ENCODE data around the gene ANKRD11.

Gene ANKRD11

DNA sequence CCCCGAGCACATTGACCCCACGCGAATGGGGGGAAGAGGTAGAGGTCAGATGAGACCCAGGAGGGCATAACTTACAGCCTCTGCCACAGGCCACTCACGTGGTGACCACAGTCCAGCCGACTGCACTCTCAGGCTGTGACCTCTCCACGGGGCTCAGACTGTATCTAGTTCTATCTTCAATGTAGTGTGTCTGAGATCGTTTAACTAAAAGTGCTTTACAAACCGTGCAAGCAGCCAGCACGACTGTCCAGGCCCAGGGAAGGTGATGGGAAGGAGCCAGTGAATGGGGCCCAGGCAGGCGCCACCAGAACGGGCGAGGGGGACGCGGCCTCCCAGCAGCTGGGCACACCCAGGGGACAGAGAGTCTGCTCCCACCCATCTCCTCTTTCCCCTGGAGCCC is 108.6 kb downstream of the ANKRD11 start:
- in situ Hi-C loops (cut with HindIII; ENCODE audit: low pct_ligation_motif_present, low pct_unique_long_range_greater_than_20kb, low sequenced_read_pairs) = no loop called here
- DNase-seq = no peak

DNA sequence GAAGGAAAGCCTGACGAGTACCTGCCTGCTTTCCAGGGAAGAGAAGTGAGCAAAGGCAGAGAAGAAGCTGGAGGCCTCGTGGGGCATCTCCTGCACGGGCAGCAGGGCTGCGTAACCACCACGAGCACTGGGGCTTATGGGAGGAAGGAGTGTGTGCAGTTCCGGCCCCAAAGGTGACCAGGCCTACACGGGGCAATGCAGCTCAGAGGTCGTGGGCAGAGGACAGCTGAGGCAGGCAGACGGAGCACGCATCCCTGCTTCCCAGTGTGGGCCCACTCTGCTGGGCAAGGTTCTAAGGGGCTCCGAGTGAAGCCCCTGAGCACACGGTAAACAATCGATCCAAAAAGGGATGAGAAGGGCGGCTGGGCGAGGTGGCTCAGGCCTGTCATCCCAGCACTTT is 109.7 kb downstream of the ANKRD11 start:
- in situ Hi-C loops (cut with HindIII; ENCODE audit: low pct_ligation_motif_present, low pct_unique_long_range_greater_than_20kb, low sequenced_read_pairs) = no loop called here

DNA sequence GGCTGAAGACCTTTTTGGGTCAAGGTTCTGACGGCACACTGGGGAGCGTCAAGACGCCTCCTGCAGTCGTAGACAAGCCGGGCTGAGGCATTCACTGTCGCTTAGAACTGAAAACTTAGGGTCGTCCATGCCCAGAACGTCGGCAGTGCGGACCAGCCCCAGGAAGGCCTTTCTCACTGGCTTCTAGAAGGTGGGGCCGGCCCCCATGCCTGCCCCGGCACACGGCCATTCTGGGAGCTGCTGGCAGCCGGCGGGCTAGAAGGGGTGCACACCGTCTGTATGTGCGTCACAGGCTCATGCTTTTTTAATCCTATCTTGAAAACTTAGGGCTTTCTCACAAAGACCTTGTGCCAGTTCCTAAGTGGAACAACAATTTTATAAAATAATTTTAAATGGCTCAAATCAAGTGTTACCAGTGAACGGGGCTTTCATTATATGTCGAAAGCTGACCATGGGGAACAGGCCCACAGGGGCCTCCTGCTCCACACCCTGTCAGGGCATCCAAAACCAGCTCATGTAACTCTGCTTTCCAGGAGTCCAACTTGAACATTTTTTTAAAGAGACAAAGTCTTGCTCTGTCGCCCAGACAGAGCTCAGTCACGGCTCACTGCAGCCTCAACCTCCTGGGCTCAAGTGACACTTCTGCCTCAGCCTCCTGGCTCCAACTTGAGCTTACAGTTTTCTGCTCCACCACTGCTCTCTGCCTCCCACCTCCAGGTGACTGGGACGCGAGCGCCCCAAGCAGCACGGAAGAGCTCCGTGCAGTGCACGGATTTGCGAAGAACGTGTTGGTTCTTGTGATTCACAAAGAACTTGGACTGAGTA is 111.2 kb downstream of the ANKRD11 start:
- DNase-seq = peak; percentile 49
- in situ Hi-C loops (cut with HindIII; ENCODE audit: low pct_ligation_motif_present, low pct_unique_long_range_greater_than_20kb, low sequenced_read_pairs) = no loop called here

More for the DNA sequence above, 109.7 kb downstream of the ANKRD11 start:
- no peak for DNase-seq

DNA sequence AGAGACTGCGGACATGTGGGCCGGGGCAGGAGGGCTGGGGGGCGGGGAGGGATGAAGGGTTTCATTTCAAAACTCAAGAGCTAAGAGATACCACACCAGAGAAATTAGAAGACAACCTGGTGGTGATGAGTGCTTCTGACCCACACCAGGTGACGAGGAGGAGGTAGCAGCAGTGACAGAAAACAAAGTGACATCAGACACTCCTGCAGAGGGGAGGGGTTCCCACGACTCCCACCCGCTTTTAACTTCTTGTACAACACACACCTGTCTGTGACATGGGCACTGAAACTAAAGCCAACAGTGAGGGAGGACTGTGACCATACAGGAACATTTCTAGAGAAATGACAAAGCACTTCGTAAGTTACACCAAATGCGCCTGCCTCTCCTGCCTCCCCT is 112.9 kb downstream of the ANKRD11 start:
- DNase-seq = no peak
- in situ Hi-C loops (cut with HindIII; ENCODE audit: low pct_ligation_motif_present, low pct_unique_long_range_greater_than_20kb, low sequenced_read_pairs) = no loop called here

DNA sequence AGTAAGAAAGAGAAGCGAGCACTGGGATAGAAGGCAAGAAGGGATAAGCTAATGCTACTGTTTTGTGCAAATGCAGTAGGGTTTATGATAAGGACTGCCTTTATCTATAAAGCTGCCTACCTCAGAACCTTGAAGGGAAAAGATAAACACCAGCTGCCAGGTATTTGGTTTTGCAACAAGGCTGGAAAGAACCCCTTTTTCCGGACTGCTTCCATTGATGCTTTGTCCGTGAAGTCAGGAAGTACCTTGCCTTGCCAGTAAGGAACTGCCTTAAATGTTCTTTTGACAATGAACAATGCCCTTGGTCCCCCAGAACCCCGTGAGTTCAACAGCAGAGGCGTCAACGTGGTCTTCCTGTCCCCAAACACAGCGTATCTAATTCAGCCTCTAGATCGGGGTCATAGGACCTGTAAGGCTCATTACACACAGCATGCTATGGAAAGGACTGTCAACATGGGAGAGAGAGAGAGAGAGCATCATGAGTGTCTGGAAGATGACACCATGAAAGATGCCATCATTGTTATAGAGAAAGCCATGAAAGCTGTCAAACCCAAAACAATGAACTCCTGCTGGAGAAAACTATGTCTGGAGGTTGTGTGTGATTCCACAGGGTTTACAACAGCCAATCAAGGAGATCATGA is 113.4 kb downstream of the ANKRD11 start:
- DNase-seq = no peak
- in situ Hi-C loops (cut with HindIII; ENCODE audit: low pct_ligation_motif_present, low pct_unique_long_range_greater_than_20kb, low sequenced_read_pairs) = no loop called here

DNA sequence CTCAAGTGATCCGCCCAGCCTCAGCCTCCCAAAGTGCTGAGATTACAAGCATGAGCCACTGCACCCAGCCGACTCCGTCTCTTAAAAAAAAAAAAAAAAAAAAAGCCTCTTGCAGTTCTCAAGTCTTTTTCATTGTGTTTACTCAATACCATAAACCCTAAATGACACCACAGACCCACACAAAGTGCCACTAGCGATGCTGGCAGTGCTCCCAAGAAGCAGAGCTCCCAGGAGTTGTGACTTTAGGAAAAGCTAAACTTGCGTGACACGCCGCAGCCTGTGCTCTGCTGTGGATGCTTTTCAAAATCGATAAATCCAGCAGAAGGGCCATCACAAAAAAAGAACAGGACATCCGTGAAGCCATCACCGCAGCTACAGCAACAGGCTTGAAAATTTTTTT is 114.7 kb downstream of the ANKRD11 start:
- no peak for DNase-seq
- in situ Hi-C loops (cut with HindIII; ENCODE audit: low pct_ligation_motif_present, low pct_unique_long_range_greater_than_20kb, low sequenced_read_pairs) = no loop called here

DNA sequence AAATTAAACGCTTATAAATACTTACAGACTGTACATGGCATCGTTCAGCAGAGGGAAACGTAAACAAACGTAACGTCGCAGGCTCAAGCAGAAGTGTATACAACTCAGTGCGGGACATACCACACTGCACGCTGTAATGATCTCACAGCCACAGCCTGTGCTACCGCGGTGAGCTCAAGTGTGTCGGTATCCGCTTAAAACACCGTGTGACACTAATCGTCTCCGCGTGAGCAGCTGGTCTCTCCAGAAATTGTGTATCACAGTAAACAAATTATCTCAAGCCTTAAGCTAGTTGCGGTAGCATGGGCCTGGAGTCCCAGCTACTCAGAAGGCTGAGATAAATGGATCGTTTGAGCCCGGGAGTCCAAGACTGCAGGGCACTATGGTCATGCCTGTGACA is 115.3 kb downstream of the ANKRD11 start:
- no peak for DNase-seq
- in situ Hi-C loops (cut with HindIII; ENCODE audit: low pct_ligation_motif_present, low pct_unique_long_range_greater_than_20kb, low sequenced_read_pairs) = no loop called here

DNA sequence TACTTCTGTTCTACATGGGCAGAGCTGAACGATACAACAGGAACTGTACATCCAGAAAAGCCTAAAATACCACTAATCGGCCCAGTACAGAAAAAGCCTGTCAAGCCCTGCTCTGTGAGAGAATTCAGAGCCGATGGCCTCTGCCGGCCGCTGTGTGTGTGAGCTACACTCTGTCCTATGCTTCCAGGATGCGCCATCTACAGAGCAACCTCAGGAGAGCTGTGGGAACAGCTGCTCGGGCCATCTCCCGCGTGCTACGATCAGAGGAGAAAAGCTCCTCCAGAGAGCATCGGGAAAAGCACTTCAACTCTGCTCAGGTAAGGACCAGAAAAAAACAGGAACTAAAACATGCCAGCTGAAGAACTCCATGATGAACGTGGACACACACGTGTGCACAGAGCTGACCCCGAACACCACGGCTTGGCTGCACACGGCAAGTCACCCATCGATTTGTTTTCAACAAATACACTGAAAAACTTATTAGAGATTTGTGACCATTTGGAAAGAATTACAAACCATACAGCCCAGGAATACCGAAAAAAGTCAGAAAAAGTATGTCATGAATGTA is 115.9 kb downstream of the ANKRD11 start:
- DNase-seq = no peak
- in situ Hi-C loops (cut with HindIII; ENCODE audit: low pct_ligation_motif_present, low pct_unique_long_range_greater_than_20kb, low sequenced_read_pairs) = no loop called here

DNA sequence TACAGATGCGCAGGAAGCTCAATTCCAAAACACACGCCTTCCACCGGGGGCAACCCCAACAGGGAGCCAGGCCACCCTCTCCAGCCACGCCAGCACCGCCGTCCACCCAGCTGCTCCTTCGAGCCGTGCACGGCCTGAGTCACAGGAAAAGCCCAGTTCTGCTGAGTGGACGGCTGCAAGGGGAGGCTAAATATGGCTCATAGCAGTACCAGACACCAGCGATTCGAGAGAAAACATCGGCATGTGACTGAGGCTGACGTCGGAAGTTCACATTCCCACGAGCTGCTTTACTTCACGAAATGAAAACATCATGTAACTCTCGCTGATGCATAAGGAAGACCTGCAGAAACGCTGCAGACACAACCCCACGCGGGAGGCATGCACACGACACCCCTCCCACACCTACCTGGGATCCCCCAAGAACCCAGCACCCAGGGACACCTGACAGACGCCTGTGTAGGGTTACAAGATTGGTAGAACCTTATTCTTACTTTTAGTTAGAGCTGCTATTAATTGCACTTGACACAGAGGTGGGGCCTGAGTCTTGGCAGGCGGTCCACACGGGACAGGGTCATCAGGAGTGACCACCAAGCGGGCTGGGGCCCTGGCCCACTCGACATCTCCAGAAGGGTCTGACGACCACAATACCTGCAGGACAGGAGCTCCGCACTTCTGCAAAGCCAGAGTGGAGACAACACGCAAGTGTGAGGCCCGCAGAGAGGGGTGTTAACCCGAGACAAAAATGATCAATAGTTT is 116.8 kb downstream of the ANKRD11 start:
- in situ Hi-C loops (cut with HindIII; ENCODE audit: low pct_ligation_motif_present, low pct_unique_long_range_greater_than_20kb, low sequenced_read_pairs) = no loop called here

DNA sequence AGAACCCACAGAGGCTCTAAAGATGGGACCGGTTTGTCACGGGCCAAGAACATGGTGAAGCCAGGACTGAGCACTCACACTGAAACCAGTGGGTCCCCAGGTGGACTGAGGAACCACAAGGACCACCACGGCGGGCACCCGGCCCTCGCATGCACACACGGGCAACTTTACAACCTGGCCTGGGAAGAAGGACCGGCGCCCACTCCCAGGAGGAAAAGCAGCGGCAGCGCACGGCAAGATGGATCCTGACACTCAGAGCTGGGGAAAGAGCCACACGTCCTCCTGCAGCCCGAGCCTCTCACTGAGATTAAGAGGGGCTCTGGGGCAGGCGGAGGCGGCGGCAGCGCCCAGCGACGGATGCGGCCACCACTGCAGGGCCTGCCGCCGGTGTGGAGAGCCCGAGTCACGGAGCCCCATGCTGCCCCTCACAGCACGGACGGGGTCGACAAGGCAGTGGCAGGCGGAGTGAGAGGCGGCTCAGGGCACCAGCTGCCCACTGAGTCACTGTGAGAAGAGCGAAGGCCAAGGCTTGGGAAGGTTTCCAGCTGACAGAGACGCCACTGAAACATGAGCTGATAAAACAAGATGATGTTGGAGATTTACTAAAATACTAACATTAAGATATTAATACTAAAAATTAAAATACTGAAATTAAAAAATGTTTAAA is 118.3 kb downstream of the ANKRD11 start:
- in situ Hi-C loops (cut with HindIII; ENCODE audit: low pct_ligation_motif_present, low pct_unique_long_range_greater_than_20kb, low sequenced_read_pairs) = no loop called here
- no peak for DNase-seq

More for the DNA sequence above, 116.8 kb downstream of the ANKRD11 start:
- no peak for DNase-seq

DNA sequence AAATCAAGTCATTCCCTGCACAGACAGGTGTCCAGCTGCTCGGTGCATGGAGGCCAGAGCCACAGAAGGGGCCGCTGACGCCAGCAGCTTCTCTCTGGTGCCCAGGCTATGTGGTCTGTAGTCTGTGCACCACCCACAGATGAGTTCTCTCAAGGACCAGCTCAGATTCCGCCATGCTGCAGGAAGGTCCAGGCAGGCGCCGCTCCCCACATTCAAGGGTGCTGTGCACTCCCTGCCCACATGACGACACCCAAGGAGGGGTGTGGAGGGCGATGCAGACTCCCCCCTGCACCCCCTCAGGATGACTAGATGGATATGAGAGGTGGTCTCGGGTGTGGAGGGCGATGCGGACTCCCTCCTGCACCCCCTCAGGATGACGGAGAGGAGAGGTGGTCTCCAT is 119.0 kb downstream of the ANKRD11 start:
- DNase-seq = no peak
- in situ Hi-C loops (cut with HindIII; ENCODE audit: low pct_ligation_motif_present, low pct_unique_long_range_greater_than_20kb, low sequenced_read_pairs) = no loop called here

DNA sequence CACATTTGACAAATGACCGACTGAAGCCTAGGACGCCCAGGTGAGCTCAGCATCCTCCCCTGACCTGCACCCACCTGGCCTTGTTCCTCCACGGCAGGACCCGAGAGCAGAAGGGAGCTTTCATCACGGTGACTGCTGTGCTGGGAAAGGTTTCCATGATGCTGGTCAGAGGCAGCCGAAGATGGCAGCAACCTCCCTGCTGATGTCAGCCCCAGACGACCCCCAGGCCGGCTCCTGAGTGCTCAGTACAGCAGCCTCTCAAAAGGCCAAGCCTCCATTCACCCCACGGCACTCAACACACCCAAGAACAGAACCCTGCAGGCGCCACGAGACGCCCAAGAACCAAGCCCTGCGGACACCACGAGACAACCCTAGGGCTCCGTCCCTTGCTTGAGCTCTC is 119.8 kb downstream of the ANKRD11 start:
- DNase-seq = no peak
- in situ Hi-C loops (cut with HindIII; ENCODE audit: low pct_ligation_motif_present, low pct_unique_long_range_greater_than_20kb, low sequenced_read_pairs) = no loop called here

DNA sequence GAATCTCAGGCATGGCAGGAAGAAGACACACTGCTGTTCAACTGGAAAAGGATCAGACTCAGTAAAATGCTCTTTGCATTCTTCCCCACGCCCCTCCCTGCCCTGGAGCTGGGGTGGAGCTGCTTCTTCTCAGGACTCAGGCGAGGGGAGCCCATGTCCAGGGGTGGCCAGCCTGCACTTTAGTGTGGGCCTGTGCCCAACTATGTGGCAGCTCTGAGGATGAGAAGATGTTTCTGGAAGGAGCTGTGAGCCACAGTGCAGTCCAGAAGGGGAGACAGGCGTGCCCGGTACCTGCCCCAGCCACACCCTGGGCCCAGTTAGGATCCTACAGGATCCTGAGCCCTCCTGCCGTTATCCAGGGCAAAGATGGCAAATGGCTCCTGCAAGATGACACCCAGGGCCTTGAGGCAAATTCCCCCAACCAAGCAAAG is 120.3 kb downstream of the ANKRD11 start:
- DNase-seq = no peak
- in situ Hi-C loops (cut with HindIII; ENCODE audit: low pct_ligation_motif_present, low pct_unique_long_range_greater_than_20kb, low sequenced_read_pairs) = no loop called here

DNA sequence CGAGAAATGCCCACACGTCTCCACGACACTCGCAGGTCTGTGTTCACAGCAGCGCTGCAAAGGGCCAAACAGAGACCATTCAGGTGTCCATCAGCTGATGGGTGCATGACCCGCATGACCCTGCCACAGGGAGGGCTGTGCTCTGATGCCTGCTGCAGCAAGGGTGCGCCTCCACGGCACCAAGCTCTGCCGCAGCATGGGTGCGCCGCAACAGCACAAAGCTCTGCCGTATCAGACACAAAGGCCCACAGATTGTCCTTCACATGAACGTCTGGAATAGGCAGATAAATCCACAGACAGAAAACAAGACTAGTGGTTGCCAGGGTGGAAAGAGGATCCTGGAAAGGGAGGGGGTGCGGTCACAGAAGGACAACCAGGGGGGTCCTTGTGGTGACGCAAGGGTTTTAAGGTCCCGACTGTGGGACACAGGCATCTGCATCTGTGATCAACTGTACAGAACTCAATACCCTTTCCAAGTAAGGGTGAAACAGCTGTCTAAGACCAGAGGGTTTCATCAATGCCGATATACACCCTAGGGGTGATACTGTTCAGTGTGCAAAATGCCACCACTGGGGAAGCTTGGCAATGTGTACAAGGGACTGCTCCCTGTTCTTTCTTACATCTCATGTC is 121.0 kb downstream of the ANKRD11 start:
- in situ Hi-C loops (cut with HindIII; ENCODE audit: low pct_ligation_motif_present, low pct_unique_long_range_greater_than_20kb, low sequenced_read_pairs) = no loop called here
- no peak for DNase-seq

DNA sequence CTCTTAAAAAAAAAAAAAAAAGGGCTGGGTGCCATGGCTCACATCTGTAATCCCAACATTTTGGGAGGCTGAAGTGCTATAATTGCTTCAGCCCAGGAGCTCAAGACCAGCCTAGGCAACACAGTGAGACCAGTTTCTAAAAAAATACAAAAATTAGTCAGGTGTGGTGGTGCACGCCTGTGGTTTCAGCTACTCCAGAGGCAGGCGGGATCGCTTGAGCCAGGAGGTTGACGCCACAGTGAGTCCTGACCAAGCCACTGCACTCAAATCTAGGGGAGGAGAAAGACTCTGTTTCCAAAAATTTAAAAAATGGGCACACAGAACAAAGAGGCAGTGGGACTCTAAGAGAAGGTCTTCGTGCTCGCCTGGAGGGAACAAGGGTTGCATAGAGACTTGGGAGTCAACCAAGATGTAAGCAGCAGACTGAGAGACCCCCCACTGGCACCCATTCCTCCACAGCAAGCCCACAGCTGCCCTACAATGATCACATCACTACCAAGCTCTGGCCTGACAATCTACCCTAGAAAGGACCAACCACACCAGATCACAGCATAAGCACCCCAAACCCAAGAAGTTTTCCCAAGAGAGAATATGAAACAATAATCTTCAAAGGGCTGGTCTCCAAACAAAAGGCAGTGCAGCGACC is 121.6 kb downstream of the ANKRD11 start:
- in situ Hi-C loops (cut with HindIII; ENCODE audit: low pct_ligation_motif_present, low pct_unique_long_range_greater_than_20kb, low sequenced_read_pairs) = no loop called here
- DNase-seq = no peak

DNA sequence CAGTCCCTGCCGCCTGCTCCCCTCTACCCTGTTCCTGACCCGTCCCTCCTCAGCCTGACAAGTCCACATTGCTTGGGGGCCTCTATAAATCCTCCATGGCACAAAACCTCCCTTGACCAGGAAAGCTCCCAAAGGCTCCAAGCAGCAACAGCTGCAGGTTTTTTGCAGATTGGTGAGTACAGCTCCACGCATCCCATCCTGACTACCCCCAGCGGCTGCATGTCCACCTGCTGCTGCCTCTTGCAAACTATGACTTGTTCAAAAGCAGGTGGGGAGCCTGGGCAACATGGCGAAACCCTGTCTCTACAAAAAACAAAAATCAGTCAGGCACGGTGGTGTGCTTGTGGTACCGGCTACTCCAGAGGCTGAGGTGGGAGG is 122.8 kb downstream of the ANKRD11 start:
- DNase-seq = peak; percentile 18
- in situ Hi-C loops (cut with HindIII; ENCODE audit: low pct_ligation_motif_present, low pct_unique_long_range_greater_than_20kb, low sequenced_read_pairs) = no loop called here

DNA sequence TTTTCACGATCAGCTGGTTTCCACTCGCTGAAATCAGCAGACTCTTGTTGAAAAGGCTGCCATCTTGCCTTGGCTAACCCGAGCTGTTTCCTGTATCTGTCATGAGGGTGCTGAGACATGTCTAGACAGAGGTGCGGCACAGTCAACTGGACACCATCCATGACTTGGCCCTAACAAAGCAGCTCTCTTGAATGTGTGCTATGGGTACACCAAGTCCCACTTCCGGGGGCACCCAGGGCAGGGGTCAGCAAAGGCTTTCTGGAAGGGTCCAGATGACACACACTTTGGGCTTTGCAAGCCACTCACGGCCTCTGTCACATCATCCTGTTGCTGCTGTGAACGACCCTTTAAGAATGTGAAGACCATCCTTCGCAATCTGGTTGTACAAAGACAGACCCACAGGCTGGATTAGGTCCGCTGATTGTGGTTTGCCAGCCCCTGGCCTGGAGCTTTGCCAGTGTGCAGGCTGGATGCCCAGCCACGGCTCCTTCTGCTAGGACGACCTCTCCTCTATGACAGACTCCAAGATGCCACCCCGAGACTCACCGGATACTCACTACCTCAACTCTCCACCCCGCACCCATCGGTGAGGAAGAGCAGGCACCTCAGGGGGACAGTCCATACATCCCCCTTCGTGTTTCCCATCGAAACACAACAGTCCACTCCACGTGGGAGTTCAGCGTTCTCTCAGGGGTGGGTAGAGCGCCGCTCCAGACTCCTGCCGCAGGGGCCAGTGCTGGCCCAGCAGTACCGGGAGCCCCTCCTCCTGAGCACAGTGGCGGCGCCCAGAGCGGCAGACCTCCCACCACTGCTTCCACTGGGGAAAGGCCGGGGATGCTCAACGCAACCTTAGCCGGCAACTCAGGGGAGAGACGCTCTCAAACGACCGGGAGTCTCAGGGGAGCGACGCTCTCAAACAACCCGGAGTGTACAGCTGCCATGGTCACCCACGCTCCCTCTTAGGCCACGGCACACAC is 123.5 kb downstream of the ANKRD11 start:
- in situ Hi-C loops (cut with HindIII; ENCODE audit: low pct_ligation_motif_present, low pct_unique_long_range_greater_than_20kb, low sequenced_read_pairs) = no loop called here
- DNase-seq = peak; percentile 33

All from ACHN (cell line).